Esophagus squamous epithelium (tissue), 5 donors: ENCODE measurements around the gene RTN4RL1. TPM values are rescaled to one million over a fixed set of nuclear protein-coding genes. Genes with fewer than 3 reads are reported as not detected.

Experiments
- DNase-seq: peaks from one replicate; lab custom pipeline; 2025; lab: John Stamatoyannopoulos, UW
- H3K27ac ChIP-seq, 4 donors: fragments of 200-600 bp; sonication (generic); one replicate each; pipeline ENCODE4 v1.5.1; 2016 to 2019; ENCODE audit warnings: mild to moderate bottlenecking in 1 of 4
- H3K27me3 ChIP-seq, 4 donors: fragments of 200-600 bp; sonication (generic); 1 replicate in 3 of 4; 2 replicates in 1 of 4; pipeline versions ENCODE4 v1.5.1 to v1.6.0; 2017 to 2021; ENCODE audit warnings: antibody characterized with exemption in 1 of 4
- H3K36me3 ChIP-seq, 3 donors: fragments of 200-600 bp; sonication (generic); one replicate each; pipeline ENCODE4 v1.5.1; 2016 to 2019
- H3K4me1 ChIP-seq, 3 donors: fragments of 200-600 bp; sonication (generic); one replicate each; pipeline ENCODE4 v1.5.1; 2017 to 2019
- H3K4me3 ChIP-seq, 4 donors: fragments of 200-600 bp; sonication (generic); 1 replicate in 3 of 4; 2 replicates in 1 of 4; pipeline ENCODE4 v1.5.1; 2016 to 2019; ENCODE audit warnings: mild to moderate bottlenecking in 2 of 4, moderate library complexity in 1 of 4
- H3K9me3 ChIP-seq, 3 donors: fragments of 200-600 bp; sonication (generic); one replicate each; pipeline ENCODE4 v1.5.1; 2016 to 2019
- POLR2A ChIP-seq, 4 donors: fragments of 450-650 bp; IDR thresholded peaks; one replicate each; pipeline ENCODE4 v1.6.1; 2017; ENCODE audit warnings: antibody characterized with exemption in 4 of 4, mild to moderate bottlenecking in 4 of 4, moderate library complexity in 3 of 4
- WGBS, 2 donors: methylation state at CpG; one replicate each; pipeline ENCODE4 v1.1.5; 2018; 5-methylcytosine and 5-hydroxymethylcytosine counted together
- intact Hi-C: fragments of 100-400 bp; cut with DNase I; formaldehyde crosslinking; loops from one replicate; pipeline ENCODE4 v1.15.0; 2022
- total RNA-seq, 4 donors: library from RNA; depleted of rRNA; stranded (reverse); fragments of >200 nt; gene quantifications; one replicate each; pipeline ENCODE4 v1.1.0, GENCODE V29; 2016
- TF ChIP-seq, protein P1 (sequence below), 6 experiments: fragments of 450-650 bp in 4 of 6; fragments of 200-600 bp in 2 of 6; sonication (generic) in 2 of 6; IDR thresholded peaks; one replicate each; pipeline ENCODE4 v1.5.1; 2016 to 2019; ENCODE audit warnings: antibody characterized with exemption in 6 of 6, mild to moderate bottlenecking in 4 of 6, moderate library complexity in 4 of 6
- donor health status: DM: yes; HTN: yes; CAD: no.

RTN4RL1 gene
- total RNA-seq, 4 donors from 2014 or later: 1.1 to 4.0 (median 2.0) TPM

DNA sequence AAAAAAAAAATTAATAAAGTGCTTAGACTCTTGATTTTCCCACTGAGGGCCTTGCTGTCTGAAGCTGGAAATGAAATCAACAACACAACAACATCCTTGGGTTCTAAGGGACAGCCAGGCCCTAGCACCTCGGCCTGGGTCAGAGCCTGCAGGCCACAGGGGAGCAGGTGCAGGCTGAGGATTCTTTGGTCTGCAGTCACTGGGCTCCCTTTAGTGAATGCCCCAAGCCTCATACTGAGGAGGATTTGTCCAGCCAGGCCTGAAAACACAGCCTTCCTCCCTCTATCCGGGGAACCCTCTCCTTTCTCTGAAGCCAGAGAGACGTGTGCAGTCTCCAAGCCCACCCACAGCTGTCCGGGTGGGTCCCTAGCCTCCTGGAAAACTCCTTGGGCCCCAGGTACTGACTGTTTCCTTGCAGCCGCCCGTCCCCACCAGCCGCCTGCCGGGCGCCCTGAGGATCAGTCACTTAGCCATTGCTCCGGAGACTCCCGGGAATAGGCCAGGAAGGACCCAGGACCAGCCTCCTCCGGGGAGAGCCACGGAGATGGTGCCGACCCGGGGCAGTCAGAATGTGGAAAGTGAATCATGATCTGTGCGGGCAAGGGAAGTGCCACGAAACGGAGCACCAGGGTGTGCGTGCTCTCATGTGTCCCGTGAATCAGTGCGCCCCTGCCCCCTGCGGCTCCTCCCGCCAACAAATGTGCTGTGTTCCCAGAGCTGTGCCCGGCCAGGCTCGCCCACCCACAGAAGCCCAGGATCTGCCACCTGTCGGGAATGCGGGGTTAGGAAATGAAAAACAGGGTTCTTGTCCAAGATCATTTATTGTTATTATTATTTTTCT, 91.0 kb downstream of the RTN4RL1 start:
- TF ChIP-seq POLR2A (IDR thresholded peaks at IDR 0.05): no peak
- TF ChIP-seq, protein P1, sequence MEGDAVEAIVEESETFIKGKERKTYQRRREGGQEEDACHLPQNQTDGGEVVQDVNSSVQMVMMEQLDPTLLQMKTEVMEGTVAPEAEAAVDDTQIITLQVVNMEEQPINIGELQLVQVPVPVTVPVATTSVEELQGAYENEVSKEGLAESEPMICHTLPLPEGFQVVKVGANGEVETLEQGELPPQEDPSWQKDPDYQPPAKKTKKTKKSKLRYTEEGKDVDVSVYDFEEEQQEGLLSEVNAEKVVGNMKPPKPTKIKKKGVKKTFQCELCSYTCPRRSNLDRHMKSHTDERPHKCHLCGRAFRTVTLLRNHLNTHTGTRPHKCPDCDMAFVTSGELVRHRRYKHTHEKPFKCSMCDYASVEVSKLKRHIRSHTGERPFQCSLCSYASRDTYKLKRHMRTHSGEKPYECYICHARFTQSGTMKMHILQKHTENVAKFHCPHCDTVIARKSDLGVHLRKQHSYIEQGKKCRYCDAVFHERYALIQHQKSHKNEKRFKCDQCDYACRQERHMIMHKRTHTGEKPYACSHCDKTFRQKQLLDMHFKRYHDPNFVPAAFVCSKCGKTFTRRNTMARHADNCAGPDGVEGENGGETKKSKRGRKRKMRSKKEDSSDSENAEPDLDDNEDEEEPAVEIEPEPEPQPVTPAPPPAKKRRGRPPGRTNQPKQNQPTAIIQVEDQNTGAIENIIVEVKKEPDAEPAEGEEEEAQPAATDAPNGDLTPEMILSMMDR (IDR thresholded peaks at IDR 0.05): no peak
- H3K27me3 ChIP-seq: peaks cover 0 to 6% (median 0%) of the 10 kb centered on the region in 4 donors
- DNase-seq: no peak
- peaks cover 3 to 11% (median 8%) of the 10 kb centered on the region in 3 donors for H3K4me1 ChIP-seq
- WGBS, 2 donors: 88 to 95% methylated on average over 14 to 24 of the region's 27 CpGs
- H3K9me3 ChIP-seq: no peaks in the 10 kb centered on the region
- intact Hi-C loops: no loop called here
- H3K4me3 ChIP-seq: no peak overlapping the region
- H3K27ac ChIP-seq: no peak overlapping the region
- H3K36me3 ChIP-seq: peaks cover 0 to 10% (median 0%) of the 10 kb centered on the region in 3 donors

DNA sequence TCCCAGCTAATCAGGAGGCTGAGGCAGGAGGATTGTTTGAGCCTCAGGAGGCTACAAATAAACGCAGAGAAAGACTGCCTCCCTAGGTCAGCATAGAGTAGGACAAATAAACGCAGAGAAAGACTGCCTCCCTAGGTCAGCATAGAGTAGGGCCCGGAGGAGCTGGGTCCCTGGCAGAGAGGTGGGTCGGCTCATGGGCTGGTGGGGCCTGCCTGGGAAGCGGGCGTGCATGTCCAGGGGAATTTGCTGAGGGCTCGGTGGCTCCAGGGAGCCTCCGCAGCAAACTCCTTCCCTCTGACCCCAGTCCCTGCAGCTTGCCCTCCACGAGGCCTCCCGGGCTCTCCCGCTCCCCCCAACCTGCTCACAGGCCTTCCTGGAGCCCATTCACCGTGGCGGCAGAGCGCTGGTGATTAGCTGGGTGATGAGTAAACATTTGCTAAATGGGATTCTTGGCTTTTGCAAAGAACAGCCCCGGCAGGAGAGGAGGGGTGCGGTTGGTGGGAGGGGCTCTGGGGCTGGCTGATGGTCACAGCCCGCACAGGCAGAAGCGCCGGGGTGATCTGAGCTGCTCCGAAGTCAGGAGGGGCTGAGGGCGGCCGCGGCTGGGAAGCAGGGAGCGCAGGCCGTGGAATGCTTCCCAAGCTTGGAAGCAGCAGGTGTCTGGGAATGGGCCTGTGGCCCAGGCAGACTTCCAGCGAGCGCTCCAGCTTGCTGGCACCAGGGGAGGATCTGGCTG, 93.1 kb downstream of the RTN4RL1 start:
- H3K36me3 ChIP-seq: peaks cover 0 to 10% (median 0%) of the 10 kb centered on the region in 3 donors
- H3K4me3 ChIP-seq: peak overlapping the region in 1 of 4 donors; percentile 33
- intact Hi-C loops: no loop called here
- peaks cover 0 to 6% (median 0%) of the 10 kb centered on the region in 4 donors for H3K27me3 ChIP-seq
- TF ChIP-seq, protein P1 (IDR thresholded peaks at IDR 0.05): no peak
- TF ChIP-seq POLR2A (IDR thresholded peaks at IDR 0.05): no peak
- no peak overlapping the region for H3K27ac ChIP-seq
- no peaks in the 10 kb centered on the region for H3K9me3 ChIP-seq
- no peak for DNase-seq
- peaks cover 3 to 11% (median 8%) of the 10 kb centered on the region in 3 donors for H3K4me1 ChIP-seq
- 44 to 60% methylated on average over 8 to 14 of the region's 27 CpGs for WGBS, 2 donors

DNA sequence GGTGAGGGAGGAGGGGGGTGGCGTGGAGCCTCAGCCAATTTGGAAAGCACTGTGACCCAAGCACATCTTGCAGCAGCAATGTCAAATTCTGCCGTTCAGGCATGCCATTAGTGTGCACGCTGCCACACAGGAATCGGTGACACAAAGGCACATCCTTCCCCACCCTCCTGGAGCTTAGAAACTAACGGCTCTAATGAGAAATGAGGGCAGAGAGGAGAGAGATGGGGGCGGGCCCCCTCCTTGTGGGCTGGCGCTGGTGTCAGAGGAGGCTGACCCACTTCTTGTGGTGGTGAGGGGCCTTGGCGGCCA, 94.8 kb downstream of the RTN4RL1 start:
- DNase-seq: no peak
- 30% methylated on average over 5 of the region's 8 CpGs; no CpG with 5 or more reads in 1 of the 2 donors for WGBS, 2 donors
- Histone ChIP-seq H3K4me1 (peaks cover 3 to 11% (median 8%) of the 10 kb centered on the region in 3 donors), H3K27me3 (peaks cover 0 to 6% (median 0%) of the 10 kb centered on the region in 4 donors), H3K36me3 (no peaks in the 10 kb centered on the region), H3K9me3 (no peaks in the 10 kb centered on the region), H3K27ac (no peak overlapping the region), H3K4me3 (no peak overlapping the region)
- TF ChIP-seq, protein P1 (IDR thresholded peaks at IDR 0.05): no peak
- TF ChIP-seq POLR2A (IDR thresholded peaks at IDR 0.05): no peak
- intact Hi-C loops: no loop called here

DNA sequence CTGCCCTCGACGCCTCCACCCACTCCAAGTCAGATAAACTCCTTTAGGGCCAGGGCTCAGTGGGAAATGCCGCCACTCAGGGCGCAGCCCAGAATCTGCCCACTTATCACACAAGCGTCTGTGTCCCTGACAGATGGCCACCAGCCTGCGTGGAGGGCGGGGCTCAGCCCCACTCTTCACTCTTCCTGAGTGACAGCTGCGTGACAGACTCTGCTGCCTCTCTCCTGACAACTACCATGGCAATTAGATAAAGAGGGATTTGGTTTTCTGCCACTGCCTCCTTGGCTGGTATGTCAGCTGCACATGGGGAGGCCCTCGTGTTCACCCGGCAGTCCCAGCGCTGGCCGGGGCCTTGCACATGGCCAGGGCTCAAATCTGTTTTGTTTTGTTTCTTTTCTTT, 96.2 kb downstream of the RTN4RL1 start:
- Histone ChIP-seq H3K4me3 (no peak overlapping the region), H3K36me3 (no peaks in the 10 kb centered on the region), H3K27me3 (peaks cover 0 to 6% (median 0%) of the 10 kb centered on the region in 4 donors), H3K27ac (no peak overlapping the region), H3K9me3 (no peaks in the 10 kb centered on the region), H3K4me1 (peaks cover 3 to 11% (median 8%) of the 10 kb centered on the region in 3 donors)
- no peak for DNase-seq
- intact Hi-C loops: no loop called here
- WGBS, 2 donors: 80 to 97% methylated on average over 7 to 12 of the region's 12 CpGs
- TF ChIP-seq, protein P1 (IDR thresholded peaks at IDR 0.05): no peak
- TF ChIP-seq POLR2A (IDR thresholded peaks at IDR 0.05): no peak

DNA sequence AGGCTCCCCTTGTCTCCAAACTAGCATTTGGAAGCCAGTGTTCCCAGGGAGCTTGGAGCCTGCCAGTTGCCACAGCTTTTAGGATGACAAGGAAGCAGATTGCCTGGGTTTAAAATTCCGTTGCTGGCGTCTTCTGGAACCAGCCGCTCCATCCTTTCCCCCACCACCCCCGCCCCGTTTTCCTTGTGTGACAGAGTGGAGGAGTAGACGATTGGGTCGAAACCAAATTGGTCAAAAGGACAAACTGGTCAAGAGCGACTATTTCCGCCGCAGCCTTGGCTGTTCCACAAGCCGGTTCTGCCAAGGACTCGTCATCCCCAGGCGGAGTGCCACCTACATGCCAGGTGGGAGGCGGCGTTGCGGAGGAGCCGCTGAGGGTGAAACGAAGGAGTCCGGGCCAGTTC, 104.2 kb downstream of the RTN4RL1 start:
- no peak for DNase-seq
- Histone ChIP-seq H3K4me1 (no peaks in the 10 kb centered on the region), H3K36me3 (no peaks in the 10 kb centered on the region), H3K4me3 (no peak overlapping the region), H3K27me3 (peaks cover 0 to 14% (median 0%) of the 10 kb centered on the region in 4 donors), H3K9me3 (no peaks in the 10 kb centered on the region), H3K27ac (no peak overlapping the region)
- 75 to 84% methylated on average over 11 to 12 of the region's 19 CpGs for WGBS, 2 donors
- TF ChIP-seq, protein P1 (IDR thresholded peaks at IDR 0.05): no peak
- TF ChIP-seq POLR2A (IDR thresholded peaks at IDR 0.05): no peak
- intact Hi-C loops: no loop called here
